Left lung (tissue), 10 donors: ENCODE data around the gene KLHL25. TPM values are rescaled to one million over a fixed set of nuclear protein-coding genes. Genes with fewer than 3 reads are reported as not detected.
A peak's percentile ranks its signal among the peaks of the same experiment; 100 is the strongest.

Source experiments
- ATAC-seq: fragments of 200-7000 bp; cut with Tn5 transposase; one replicate; pipeline ENCODE4 v1.9.1; 2020; ENCODE audit warnings: moderate library complexity
- DNase-seq, 4 donors: peaks; one replicate each; pipeline ENCODE4 v3.0.0-alpha.2; 2013 to 2020
- H3K27ac ChIP-seq, 2 donors: fragments of 200-600 bp; sonication (generic) in 1 of 2; one replicate each; pipeline versions ENCODE4 v1.5.0 to v1.8.0; 2020 to 2021
- H3K27me3 ChIP-seq, 2 donors: fragments of 200-600 bp; sonication (generic) in 1 of 2; one replicate each; pipeline versions ENCODE4 v1.5.0 to v1.8.0; 2020 to 2021
- H3K36me3 ChIP-seq, 2 donors: fragments of 200-600 bp; sonication (generic) in 1 of 2; one replicate each; pipeline versions ENCODE4 v1.5.0 to v1.8.0; 2020 to 2021
- H3K4me1 ChIP-seq, 2 donors: fragments of 200-600 bp; one replicate each; pipeline ENCODE4 v1.8.0; 2021
- H3K4me3 ChIP-seq, 2 donors: fragments of 200-600 bp; sonication (generic) in 1 of 2; one replicate each; pipeline versions ENCODE4 v1.5.0 to v1.8.0; 2020 to 2021; ENCODE audit warnings: mild to moderate bottlenecking in 1 of 2
- H3K9me3 ChIP-seq, 2 donors: fragments of 200-600 bp; sonication (generic) in 1 of 2; one replicate each; pipeline versions ENCODE4 v1.5.0 to v1.8.0; 2020 to 2021
- intact Hi-C, 2 donors: fragments of 100-400 bp; cut with DNase I; formaldehyde crosslinking; loops; one replicate each; pipeline versions ENCODE4 v1.11.2 to v1.14.2; 2022
- polyA plus RNA-seq, 6 donors: library from polyadenylated mRNA; unstranded; fragments of 120-200 nt; gene quantifications; one replicate each; pipeline ENCODE4 v1.2.1, GENCODE V29; 2013; ENCODE audit not compliant: insufficient read length in 6 of 6
- total RNA-seq, 2 donors: library from RNA; stranded (reverse); fragmentation: NEBNext Ultra II Directional; extraction: Animal tissue kit (Norgen Biotek cat#: 25700); gene quantifications; one replicate each; pipeline ENCODE4 v1.2.1, GENCODE V29; 2021
- TF ChIP-seq, protein P1 (sequence below), 2 donors: fragments of 200-600 bp; sonication (generic) in 1 of 2; IDR thresholded peaks; one replicate each; pipeline versions ENCODE4 v1.5.0 to v1.8.0; 2021; ENCODE audit warnings: antibody characterized with exemption in 2 of 2
- donor health status: DM: no; HTN: yes; CAD: no.
- donor health status: DM: no; HTN: no; CAD: no.

Gene KLHL25
- total and polyA plus RNA-seq, 8 donors: 4.4 to 7.9 (median 6.0) TPM

- Histone ChIP-seq H3K27ac (peak overlapping the region; percentile 65 to 81), H3K36me3 (peaks cover 0 to 43% of the 10 kb centered on the region in 2 donors), H3K4me3 (no peak overlapping the region), H3K4me1 (peaks cover 16 to 22% of the 10 kb centered on the region in 2 donors), H3K27me3 (no peaks in the 10 kb centered on the region), H3K9me3 (no peaks in the 10 kb centered on the region)
- peak; percentile 67 to 80 (median 78) for DNase-seq
- TF ChIP-seq, protein P1, sequence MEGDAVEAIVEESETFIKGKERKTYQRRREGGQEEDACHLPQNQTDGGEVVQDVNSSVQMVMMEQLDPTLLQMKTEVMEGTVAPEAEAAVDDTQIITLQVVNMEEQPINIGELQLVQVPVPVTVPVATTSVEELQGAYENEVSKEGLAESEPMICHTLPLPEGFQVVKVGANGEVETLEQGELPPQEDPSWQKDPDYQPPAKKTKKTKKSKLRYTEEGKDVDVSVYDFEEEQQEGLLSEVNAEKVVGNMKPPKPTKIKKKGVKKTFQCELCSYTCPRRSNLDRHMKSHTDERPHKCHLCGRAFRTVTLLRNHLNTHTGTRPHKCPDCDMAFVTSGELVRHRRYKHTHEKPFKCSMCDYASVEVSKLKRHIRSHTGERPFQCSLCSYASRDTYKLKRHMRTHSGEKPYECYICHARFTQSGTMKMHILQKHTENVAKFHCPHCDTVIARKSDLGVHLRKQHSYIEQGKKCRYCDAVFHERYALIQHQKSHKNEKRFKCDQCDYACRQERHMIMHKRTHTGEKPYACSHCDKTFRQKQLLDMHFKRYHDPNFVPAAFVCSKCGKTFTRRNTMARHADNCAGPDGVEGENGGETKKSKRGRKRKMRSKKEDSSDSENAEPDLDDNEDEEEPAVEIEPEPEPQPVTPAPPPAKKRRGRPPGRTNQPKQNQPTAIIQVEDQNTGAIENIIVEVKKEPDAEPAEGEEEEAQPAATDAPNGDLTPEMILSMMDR (IDR thresholded peaks at IDR 0.05): no peak
- intact Hi-C loops: no loop called here
- peak; percentile 41 for ATAC-seq
Observed at GRCh38 chr15:85750319-85751290, 44.1 kb downstream of the KLHL25 start.

DNA sequence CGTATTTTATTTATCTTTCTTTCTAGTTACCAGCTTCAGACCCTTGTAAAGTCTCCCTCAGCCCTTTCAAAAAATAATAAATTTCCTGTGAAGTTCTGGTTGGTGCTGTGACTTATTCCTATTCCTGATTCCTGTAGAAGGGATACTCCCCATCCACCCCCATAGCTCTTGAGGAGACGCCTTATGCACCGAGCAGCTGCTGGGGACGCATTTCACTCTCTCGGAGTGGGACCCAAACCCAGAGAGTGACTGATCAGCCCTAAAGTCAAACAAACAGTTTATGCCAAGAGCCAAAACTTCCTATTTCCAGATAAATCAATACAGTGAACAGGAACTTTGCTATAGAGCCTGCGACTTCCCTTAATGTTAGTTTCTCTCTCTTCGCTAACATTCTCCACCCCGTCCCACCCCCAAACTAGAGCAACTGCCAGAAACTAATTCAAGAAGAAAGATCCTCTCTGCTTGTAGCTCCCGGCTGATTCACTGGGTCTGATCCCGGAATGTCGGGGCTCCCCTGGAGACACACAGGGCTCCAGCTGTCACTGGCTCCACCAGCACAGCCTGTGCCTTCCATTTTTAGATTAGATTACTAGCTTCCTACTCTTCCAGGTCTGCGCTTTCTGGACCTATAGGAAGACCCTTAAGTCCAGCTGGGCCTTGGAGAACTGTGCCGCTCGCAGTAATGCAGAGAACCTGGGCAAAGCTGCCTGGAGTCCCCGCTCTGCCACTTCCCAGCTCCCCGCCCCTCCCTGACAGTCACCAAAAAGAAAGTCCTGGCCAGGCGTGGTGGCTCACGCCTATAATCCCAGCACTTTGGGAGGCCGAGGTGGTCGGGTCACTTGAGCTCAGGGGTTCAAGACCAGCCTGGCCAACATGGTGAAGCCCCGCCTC, 45.2 kb downstream of the KLHL25 start:
- H3K27me3 ChIP-seq: no peaks in the 10 kb centered on the region
- H3K4me1 ChIP-seq: peaks cover 16 to 24% of the 10 kb centered on the region in 2 donors
- TF ChIP-seq, protein P1 (IDR thresholded peaks at IDR 0.05): no peak
- intact Hi-C loops: loop anchor here in 1 of 2 donors (10.0 kb wide), 1 partner anchor 85 kb away; no protein-coding TSS in a partner anchor
- H3K9me3 ChIP-seq: no peaks in the 10 kb centered on the region
- H3K27ac ChIP-seq: peak overlapping the region; percentile 65 to 81
- peak; percentile 39 to 74 (median 54) for DNase-seq
- ATAC-seq: peak; percentile 10
- peak overlapping the region in 1 of 2 donors; percentile 6 for H3K4me3 ChIP-seq
- H3K36me3 ChIP-seq: peaks cover 0 to 54% of the 10 kb centered on the region in 2 donors

DNA sequence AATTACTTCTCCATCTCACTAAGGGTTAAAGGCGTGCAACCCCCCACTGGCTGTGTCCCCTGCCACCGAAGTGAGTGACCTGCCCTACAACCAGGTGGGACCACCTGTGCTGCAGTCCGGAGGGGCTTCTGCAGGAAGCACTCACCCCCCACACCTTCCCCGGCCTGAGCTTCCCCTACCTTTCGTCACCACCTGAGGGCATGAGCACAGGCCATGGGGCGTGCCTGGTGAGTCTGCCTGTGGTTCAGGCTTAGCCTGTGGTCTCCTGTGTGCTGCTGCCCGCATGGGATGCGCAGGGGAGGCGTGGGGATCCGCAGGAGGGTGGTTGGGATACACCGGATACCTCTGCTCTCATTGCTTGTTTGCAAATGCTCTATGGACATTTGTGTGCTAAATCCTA, 46.0 kb downstream of the KLHL25 start:
- ATAC-seq: no peak
- peaks cover 16 to 24% of the 10 kb centered on the region in 2 donors for H3K4me1 ChIP-seq
- TF ChIP-seq, protein P1 (IDR thresholded peaks at IDR 0.05): no peak
- H3K27ac ChIP-seq: peak overlapping the region in 1 of 2 donors; percentile 44
- H3K36me3 ChIP-seq: peaks cover 0 to 61% of the 10 kb centered on the region in 2 donors
- H3K4me3 ChIP-seq: no peak overlapping the region
- no peaks in the 10 kb centered on the region for H3K9me3 ChIP-seq
- DNase-seq: peak in 2 of 4 donors; percentile 33 to 61
- intact Hi-C loops: loop anchor here in 1 of 2 donors (10.0 kb wide), 1 partner anchor 86 kb away; no protein-coding TSS in a partner anchor
- H3K27me3 ChIP-seq: no peaks in the 10 kb centered on the region

- Histone ChIP-seq H3K27me3 (no peaks in the 10 kb centered on the region), H3K36me3 (peaks cover 0 to 67% of the 10 kb centered on the region in 2 donors), H3K27ac (no peak overlapping the region), H3K9me3 (no peaks in the 10 kb centered on the region), H3K4me3 (no peak overlapping the region), H3K4me1 (peaks cover 16 to 24% of the 10 kb centered on the region in 2 donors)
- intact Hi-C loops: loop anchor here in 1 of 2 donors (10.0 kb wide), 1 partner anchor 87 kb away; no protein-coding TSS in a partner anchor
- DNase-seq: peak in 1 of 4 donors; percentile 27
- TF ChIP-seq, protein P1 (IDR thresholded peaks at IDR 0.05): no peak
- no peak for ATAC-seq
Observed at GRCh38 chr15:85748176-85748575, 46.5 kb downstream of the KLHL25 start.
